ENCODE data around the gene FNDC7. TPM values are rescaled to one million over a fixed set of nuclear protein-coding genes. Genes with fewer than 3 reads are reported as not detected.

FNDC7 gene
- total RNA-seq, 1 donor from 2014 or later, result 0.37 TPM

DNA sequence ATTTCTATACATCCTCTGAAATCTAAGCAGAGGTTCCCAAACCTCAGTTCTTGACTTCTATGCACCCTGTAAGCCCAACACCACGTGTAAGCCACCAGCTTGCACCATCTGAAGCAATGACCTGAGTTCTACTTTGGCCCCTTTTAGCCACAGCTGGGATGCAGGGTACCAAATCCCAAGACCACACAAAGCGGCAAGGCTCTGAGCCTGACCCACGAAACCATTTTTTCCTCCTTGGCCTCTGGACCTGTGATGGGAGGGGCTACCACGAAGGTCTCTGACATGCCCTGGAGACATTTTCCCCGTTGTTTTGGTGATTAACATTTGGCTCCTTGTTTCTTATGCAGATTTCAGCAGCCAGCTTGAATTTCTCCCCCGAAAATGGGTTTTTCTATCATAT lies 72.6 kb downstream of the FNDC7 start:
- Histone ChIP-seq H3F3A (ENCODE audit: low read depth) (no peaks in the 10 kb centered on the region), H3K36me3 (peaks cover 35% of the 10 kb centered on the region), H3K9ac (no peak overlapping the region), H3K27ac (no peak overlapping the region), H3K27me3 (no peaks in the 10 kb centered on the region), H3K4me1 (no peaks in the 10 kb centered on the region), H3K79me2 (ENCODE audit: low read depth) (no peaks in the 10 kb centered on the region), H3K9me3 (ENCODE audit: low read depth) (peaks cover 11% of the 10 kb centered on the region), H2AFZ (replicated peaks) (no peak overlapping the region), H3K4me2 (no peak overlapping the region), H3K4me3 (no peak overlapping the region), H4K20me1 (ENCODE audit: low read depth) (no peaks in the 10 kb centered on the region)
- no peak for DNase-seq (ENCODE audit: low spot score)
- H3K4me3 Mint-ChIP-seq, result no peak overlapping the region
- no peaks in the 10 kb centered on the region for H3K27me3 Mint-ChIP-seq (ENCODE audit: insufficient read depth, low read depth)
- no peaks in the 10 kb centered on the region for H3K4me1 Mint-ChIP-seq
- no peak overlapping the region for H3K27ac Mint-ChIP-seq
- TF ChIP-seq EZH2 (IDR thresholded peaks at IDR 0.05) (no peak), EZH2phosphoT487 (IDR thresholded peaks at IDR 0.05) (no peak)
- TF ChIP-seq, protein P1, sequence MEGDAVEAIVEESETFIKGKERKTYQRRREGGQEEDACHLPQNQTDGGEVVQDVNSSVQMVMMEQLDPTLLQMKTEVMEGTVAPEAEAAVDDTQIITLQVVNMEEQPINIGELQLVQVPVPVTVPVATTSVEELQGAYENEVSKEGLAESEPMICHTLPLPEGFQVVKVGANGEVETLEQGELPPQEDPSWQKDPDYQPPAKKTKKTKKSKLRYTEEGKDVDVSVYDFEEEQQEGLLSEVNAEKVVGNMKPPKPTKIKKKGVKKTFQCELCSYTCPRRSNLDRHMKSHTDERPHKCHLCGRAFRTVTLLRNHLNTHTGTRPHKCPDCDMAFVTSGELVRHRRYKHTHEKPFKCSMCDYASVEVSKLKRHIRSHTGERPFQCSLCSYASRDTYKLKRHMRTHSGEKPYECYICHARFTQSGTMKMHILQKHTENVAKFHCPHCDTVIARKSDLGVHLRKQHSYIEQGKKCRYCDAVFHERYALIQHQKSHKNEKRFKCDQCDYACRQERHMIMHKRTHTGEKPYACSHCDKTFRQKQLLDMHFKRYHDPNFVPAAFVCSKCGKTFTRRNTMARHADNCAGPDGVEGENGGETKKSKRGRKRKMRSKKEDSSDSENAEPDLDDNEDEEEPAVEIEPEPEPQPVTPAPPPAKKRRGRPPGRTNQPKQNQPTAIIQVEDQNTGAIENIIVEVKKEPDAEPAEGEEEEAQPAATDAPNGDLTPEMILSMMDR (IDR thresholded peaks at IDR 0.05), result no peak
- peaks cover 69% of the 10 kb centered on the region for H3K36me3 Mint-ChIP-seq
- peaks cover 40% of the 10 kb centered on the region for H3K9me3 Mint-ChIP-seq

DNA sequence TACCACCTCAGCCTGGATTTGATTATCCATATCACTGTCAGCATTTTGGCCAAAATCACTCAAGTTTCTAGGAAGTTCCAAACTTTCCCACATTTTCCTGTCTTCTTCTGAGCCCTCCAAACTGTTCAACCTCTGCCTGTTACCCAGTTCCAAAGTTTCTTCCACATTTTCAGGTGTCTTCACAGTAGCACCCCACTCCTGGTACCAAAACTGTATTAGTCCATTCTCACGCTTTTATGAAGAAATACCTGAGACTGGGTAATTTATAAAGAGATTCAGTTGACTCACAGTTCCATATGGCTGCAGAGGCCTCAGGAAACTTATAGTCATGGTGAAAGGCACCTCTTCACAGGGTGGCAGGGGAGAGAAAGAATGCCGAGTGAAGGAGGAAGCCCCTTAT lies 73.2 kb downstream of the FNDC7 start:
- Histone ChIP-seq H3K4me3 (no peak overlapping the region), H3F3A (ENCODE audit: low read depth) (no peaks in the 10 kb centered on the region), H3K4me2 (no peak overlapping the region), H3K4me1 (no peaks in the 10 kb centered on the region), H3K36me3 (peaks cover 40% of the 10 kb centered on the region), H3K27me3 (no peaks in the 10 kb centered on the region), H3K27ac (no peak overlapping the region), H2AFZ (replicated peaks) (no peak overlapping the region), H3K9me3 (ENCODE audit: low read depth) (peaks cover 11% of the 10 kb centered on the region), H3K79me2 (ENCODE audit: low read depth) (no peaks in the 10 kb centered on the region), H3K9ac (no peak overlapping the region), H4K20me1 (ENCODE audit: low read depth) (no peaks in the 10 kb centered on the region)
- no peak for DNase-seq (ENCODE audit: low spot score)
- Mint-ChIP-seq H3K9me3 (peaks cover 42% of the 10 kb centered on the region), H3K4me1 (no peaks in the 10 kb centered on the region), H3K27me3 (ENCODE audit: insufficient read depth, low read depth) (no peaks in the 10 kb centered on the region), H3K27ac (no peak overlapping the region), H3K36me3 (peaks cover 73% of the 10 kb centered on the region), H3K4me3 (no peak overlapping the region)
- TF ChIP-seq EZH2 (IDR thresholded peaks at IDR 0.05) (no peak), EZH2phosphoT487 (IDR thresholded peaks at IDR 0.05) (no peak)
- TF ChIP-seq, protein P1 (IDR thresholded peaks at IDR 0.05), result no peak

DNA sequence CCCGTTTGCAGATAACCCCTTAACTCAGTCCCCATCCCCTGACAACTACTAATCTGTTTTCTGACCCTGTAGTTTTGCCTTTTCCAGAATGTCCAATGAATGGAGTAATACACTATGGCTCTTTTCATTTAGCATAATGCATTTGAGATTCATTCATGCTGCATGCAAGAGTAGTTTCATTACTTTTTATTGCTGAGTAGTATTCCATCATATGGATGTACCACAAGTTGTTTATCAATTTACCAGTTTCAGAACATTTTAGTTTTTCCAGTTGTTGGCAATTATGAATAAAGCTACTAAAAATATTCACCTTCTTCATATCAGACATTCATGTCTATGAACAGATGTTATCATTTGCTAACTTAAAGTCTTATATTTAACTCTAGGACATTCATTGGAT lies 79.1 kb downstream of the FNDC7 start:
- TF ChIP-seq EZH2phosphoT487 (IDR thresholded peaks at IDR 0.05) (no peak), EZH2 (IDR thresholded peaks at IDR 0.05) (no peak)
- Histone ChIP-seq H3K9ac (no peak overlapping the region), H2AFZ (replicated peaks) (no peak overlapping the region), H3K27ac (no peak overlapping the region), H3K4me3 (no peak overlapping the region), H3K36me3 (peaks cover 43% of the 10 kb centered on the region), H3K4me1 (no peaks in the 10 kb centered on the region), H3F3A (ENCODE audit: low read depth) (no peaks in the 10 kb centered on the region), H3K79me2 (ENCODE audit: low read depth) (no peaks in the 10 kb centered on the region), H3K27me3 (no peaks in the 10 kb centered on the region), H3K9me3 (ENCODE audit: low read depth) (peaks cover 11% of the 10 kb centered on the region), H3K4me2 (no peak overlapping the region), H4K20me1 (ENCODE audit: low read depth) (no peaks in the 10 kb centered on the region)
- DNase-seq (ENCODE audit: low spot score), result no peak
- H3K27me3 Mint-ChIP-seq (ENCODE audit: insufficient read depth, low read depth), result no peaks in the 10 kb centered on the region
- H3K9me3 Mint-ChIP-seq, result peaks cover 28% of the 10 kb centered on the region
- H3K4me3 Mint-ChIP-seq, result no peak overlapping the region
- no peaks in the 10 kb centered on the region for H3K4me1 Mint-ChIP-seq
- H3K36me3 Mint-ChIP-seq, result peaks cover 56% of the 10 kb centered on the region
- H3K27ac Mint-ChIP-seq, result no peak overlapping the region

Other genes starting within 250 kb of the FNDC7 start
- 6.6 and 8.8 TPM in 2 replicates for gene EEIG2, start 152.8 kb upstream of the FNDC7 start, total RNA-seq (ENCODE audit: low replicate concordance)
- 2.6 and 3.7 TPM in 2 replicates for gene HENMT1, start 51.8 kb upstream of the FNDC7 start, total RNA-seq (ENCODE audit: low replicate concordance)
- gene PRPF38B, start 20.6 kb upstream of the FNDC7 start, total RNA-seq (ENCODE audit: low replicate concordance), result 35.1 and 40.7 TPM in 2 replicates
- gene STXBP3, start 33.8 kb downstream of the FNDC7 start, total RNA-seq (ENCODE audit: low replicate concordance), result 63.8 and 89.8 TPM in 2 replicates
- gene AKNAD1, start 144.2 kb downstream of the FNDC7 start, total RNA-seq (ENCODE audit: low replicate concordance), result not detected in 2 replicates
- gene GPSM2, start 164.1 kb downstream of the FNDC7 start, total RNA-seq (ENCODE audit: low replicate concordance), result 25.7 and 35.4 TPM in 2 replicates